Measurements from ENCODE around the gene PASK.

The PASK gene

GRCh38 chr2:241156971-241157441 is 7.7 kb upstream of the PASK start:
- peaks cover 32% of the 10 kb centered on the region for H3K36me3 ChIP-seq (ENCODE audit: control insufficient read depth, insufficient read depth, low read length)
- H3K27ac ChIP-seq (ENCODE audit: low read depth, low read length), result no peak overlapping the region

GRCh38 chr2:241155936-241156335 is 6.7 kb upstream of the PASK start:
- peaks cover 28% of the 10 kb centered on the region for H3K36me3 ChIP-seq (ENCODE audit: control insufficient read depth, insufficient read depth, low read length)
- no peak overlapping the region for H3K27ac ChIP-seq (ENCODE audit: low read depth, low read length)
- no peaks in the 10 kb centered on the region for H3K9me3 ChIP-seq (ENCODE audit: control insufficient read depth, insufficient read depth, low read depth, low read length)
- H3K9ac ChIP-seq (ENCODE audit: low read length), result no peak overlapping the region
- peaks cover 10% of the 10 kb centered on the region for H3K4me1 ChIP-seq (ENCODE audit: control insufficient read depth, insufficient read depth, low read length)
- H3K27me3 ChIP-seq (ENCODE audit: control insufficient read depth, insufficient read depth, low read length), result no peaks in the 10 kb centered on the region
- H3K4me3 ChIP-seq (ENCODE audit: low read depth, low read length), result no peak overlapping the region

More at GRCh38 chr2:241156971-241157441, 7.7 kb upstream of the PASK start:
- no peaks in the 10 kb centered on the region for H3K9me3 ChIP-seq (ENCODE audit: control insufficient read depth, insufficient read depth, low read depth, low read length)
- H3K9ac ChIP-seq (ENCODE audit: low read length), result no peak overlapping the region
- H3K4me3 ChIP-seq (ENCODE audit: low read depth, low read length), result no peak overlapping the region
- no peaks in the 10 kb centered on the region for H3K27me3 ChIP-seq (ENCODE audit: control insufficient read depth, insufficient read depth, low read length)
- peaks cover 2% of the 10 kb centered on the region; the same call in 1 of the 2 replicates for H3K4me1 ChIP-seq (ENCODE audit: control insufficient read depth, insufficient read depth, low read length)

- Histone ChIP-seq H3K27ac (ENCODE audit: low read depth, low read length) (no peak overlapping the region), H3K36me3 (ENCODE audit: control insufficient read depth, insufficient read depth, low read length) (peaks cover 22% of the 10 kb centered on the region), H3K27me3 (ENCODE audit: control insufficient read depth, insufficient read depth, low read length) (no peaks in the 10 kb centered on the region), H3K9me3 (ENCODE audit: control insufficient read depth, insufficient read depth, low read depth, low read length) (no peaks in the 10 kb centered on the region), H3K4me3 (ENCODE audit: low read depth, low read length) (no peak overlapping the region), H3K9ac (ENCODE audit: low read length) (no peak overlapping the region), H3K4me1 (ENCODE audit: control insufficient read depth, insufficient read depth, low read length) (peaks cover 10% of the 10 kb centered on the region)
These were observed 5.6 kb upstream of the PASK start for GRCh38 chr2:241154915-241155314.

GRCh38 chr2:241153616-241154015 is 4.3 kb upstream of the PASK start:
- Histone ChIP-seq H3K9me3 (ENCODE audit: control insufficient read depth, insufficient read depth, low read depth, low read length) (no peaks in the 10 kb centered on the region), H3K27me3 (ENCODE audit: control insufficient read depth, insufficient read depth, low read length) (no peaks in the 10 kb centered on the region; the same call in 1 of the 2 replicates), H3K9ac (ENCODE audit: low read length) (no peak overlapping the region), H3K36me3 (ENCODE audit: control insufficient read depth, insufficient read depth, low read length) (peaks cover 14% of the 10 kb centered on the region), H3K27ac (ENCODE audit: low read depth, low read length) (no peak overlapping the region), H3K4me3 (ENCODE audit: low read depth, low read length) (no peak overlapping the region), H3K4me1 (ENCODE audit: control insufficient read depth, insufficient read depth, low read length) (peaks cover 10% of the 10 kb centered on the region)

GRCh38 chr2:241151934-241152660 is 2.8 kb upstream of the PASK start:
- Histone ChIP-seq H3K27me3 (ENCODE audit: control insufficient read depth, insufficient read depth, low read length) (peaks cover 2% of the 10 kb centered on the region; the same call in 1 of the 2 replicates), H3K36me3 (ENCODE audit: control insufficient read depth, insufficient read depth, low read length) (peaks cover 3% of the 10 kb centered on the region; the same call in 1 of the 2 replicates), H3K4me1 (ENCODE audit: control insufficient read depth, insufficient read depth, low read length) (peaks cover 17% of the 10 kb centered on the region), H3K9me3 (ENCODE audit: control insufficient read depth, insufficient read depth, low read depth, low read length) (no peaks in the 10 kb centered on the region), H3K9ac (ENCODE audit: low read length) (no peak overlapping the region), H3K27ac (ENCODE audit: low read depth, low read length) (no peak overlapping the region), H3K4me3 (ENCODE audit: low read depth, low read length) (no peak overlapping the region)

GRCh38 chr2:241150660-241151530 is 1.6 kb upstream of the PASK start:
- Histone ChIP-seq H3K4me3 (ENCODE audit: low read depth, low read length) (peak overlapping the region; percentile 75), H3K9ac (ENCODE audit: low read length) (peak overlapping the region; percentile 51), H3K9me3 (ENCODE audit: control insufficient read depth, insufficient read depth, low read depth, low read length) (no peaks in the 10 kb centered on the region), H3K27ac (ENCODE audit: low read depth, low read length) (no peak overlapping the region), H3K27me3 (ENCODE audit: control insufficient read depth, insufficient read depth, low read length) (peaks cover 2% of the 10 kb centered on the region; the same call in 1 of the 2 replicates), H3K4me1 (ENCODE audit: control insufficient read depth, insufficient read depth, low read length) (peaks cover 17% of the 10 kb centered on the region), H3K36me3 (ENCODE audit: control insufficient read depth, insufficient read depth, low read length) (peaks cover 3% of the 10 kb centered on the region; the same call in 1 of the 2 replicates)

- peaks cover 2% of the 10 kb centered on the region; the same call in 1 of the 2 replicates for H3K27me3 ChIP-seq (ENCODE audit: control insufficient read depth, insufficient read depth, low read length)
- H3K9ac ChIP-seq (ENCODE audit: low read length), result peak within 1 kb of the TSS; percentile 67
- H3K4me1 ChIP-seq (ENCODE audit: control insufficient read depth, insufficient read depth, low read length), result peaks cover 17% of the 10 kb centered on the region
- peaks cover 3% of the 10 kb centered on the region; the same call in 1 of the 2 replicates for H3K36me3 ChIP-seq (ENCODE audit: control insufficient read depth, insufficient read depth, low read length)
- no peak within 1 kb of the TSS for H3K27ac ChIP-seq (ENCODE audit: low read depth, low read length)
- H3K4me3 ChIP-seq (ENCODE audit: low read depth, low read length), result peak within 1 kb of the TSS; percentile 75
- H3K9me3 ChIP-seq (ENCODE audit: control insufficient read depth, insufficient read depth, low read depth, low read length), result no peaks in the 10 kb centered on the region
These were observed 820 bp upstream of the PASK start, which contains the start of gene PPP1R7 for GRCh38 chr2:241149925-241150659. Gene PPP1R7, plus strand, starts transcription at chr2:241150467. Its CDS starts 29 bp downstream, at chr2:241150496.

GRCh38 chr2:241149675-241149924 is 328 bp upstream of the PASK start:
- Histone ChIP-seq H3K9ac (ENCODE audit: low read length) (peak overlapping the region; percentile 8), H3K27ac (ENCODE audit: low read depth, low read length) (no peak overlapping the region)

GRCh38 chr2:241148239-241148638 is 1.0 kb downstream of the PASK start:
- no peaks in the 10 kb centered on the region for H3K36me3 ChIP-seq (ENCODE audit: control insufficient read depth, insufficient read depth, low read length)
- H3K9me3 ChIP-seq (ENCODE audit: control insufficient read depth, insufficient read depth, low read depth, low read length), result no peaks in the 10 kb centered on the region
- peaks cover 2% of the 10 kb centered on the region; the same call in 1 of the 2 replicates for H3K27me3 ChIP-seq (ENCODE audit: control insufficient read depth, insufficient read depth, low read length)
- peak overlapping the region; percentile 75 for H3K4me3 ChIP-seq (ENCODE audit: low read depth, low read length)
- H3K27ac ChIP-seq (ENCODE audit: low read depth, low read length), result no peak overlapping the region
- H3K9ac ChIP-seq (ENCODE audit: low read length), result no peak overlapping the region
- H3K4me1 ChIP-seq (ENCODE audit: control insufficient read depth, insufficient read depth, low read length), result peaks cover 17% of the 10 kb centered on the region

More at GRCh38 chr2:241149675-241149924, 328 bp upstream of the PASK start:
- Histone ChIP-seq H3K36me3 (ENCODE audit: control insufficient read depth, insufficient read depth, low read length) (no peaks in the 10 kb centered on the region; the same call in 1 of the 2 replicates), H3K9me3 (ENCODE audit: control insufficient read depth, insufficient read depth, low read depth, low read length) (no peaks in the 10 kb centered on the region), H3K4me3 (ENCODE audit: low read depth, low read length) (peak overlapping the region; percentile 75), H3K27me3 (ENCODE audit: control insufficient read depth, insufficient read depth, low read length) (peaks cover 2% of the 10 kb centered on the region; the same call in 1 of the 2 replicates), H3K4me1 (ENCODE audit: control insufficient read depth, insufficient read depth, low read length) (peaks cover 17% of the 10 kb centered on the region)

GRCh38 chr2:241147336-241147735 is 1.9 kb downstream of the PASK start:
- no peak overlapping the region for H3K4me3 ChIP-seq (ENCODE audit: low read depth, low read length)
- peaks cover 5% of the 10 kb centered on the region for H3K36me3 ChIP-seq (ENCODE audit: control insufficient read depth, insufficient read depth, low read length)
- no peaks in the 10 kb centered on the region for H3K9me3 ChIP-seq (ENCODE audit: control insufficient read depth, insufficient read depth, low read depth, low read length)
- H3K27ac ChIP-seq (ENCODE audit: low read depth, low read length), result no peak overlapping the region
- no peak overlapping the region for H3K9ac ChIP-seq (ENCODE audit: low read length)
- H3K27me3 ChIP-seq (ENCODE audit: control insufficient read depth, insufficient read depth, low read length), result peaks cover 2% of the 10 kb centered on the region; the same call in 1 of the 2 replicates
- H3K4me1 ChIP-seq (ENCODE audit: control insufficient read depth, insufficient read depth, low read length), result peaks cover 17% of the 10 kb centered on the region

All from HUES6 (cell line).